CD14-positive monocyte (primary cell): ENCODE data around the gene SYTL2. TPM values are rescaled to one million over a fixed set of nuclear protein-coding genes. Genes with fewer than 3 reads are reported as not detected.

Experiments
- DNase-seq, 3 donors: peaks; one replicate each; pipeline ENCODE4 v3.0.0-alpha.2; 2011 to 2022
- H2AFZ ChIP-seq: 2 replicates; pipeline ENCODE4 v1.6.0; 2012; ENCODE audit warnings: mild to moderate bottlenecking, low read depth, low read length, inconsistent platforms; ENCODE audit not compliant: insufficient read depth, poor library complexity, severe bottlenecking
- H3K27ac ChIP-seq, 2 donors: 1 replicate in 1 of 2; 2 replicates in 1 of 2; pipeline ENCODE4 v1.5.1; 2012 to 2013; ENCODE audit warnings: low read length in 2 of 2, control low read depth in 1 of 2, inconsistent platforms in 1 of 2, low read depth in 1 of 2, mild to moderate bottlenecking in 1 of 2
- H3K27me3 ChIP-seq, 2 donors: one replicate each; pipeline versions ENCODE4 v1.6.0 to v1.6.1; 2011 to 2013; ENCODE audit warnings: low read length in 2 of 2; ENCODE audit not compliant: control insufficient read depth in 2 of 2, insufficient read depth in 2 of 2
- H3K36me3 ChIP-seq, 2 donors: replicated peaks in 1 of 2; 1 replicate in 1 of 2; 2 replicates in 1 of 2; pipeline versions ENCODE4 v1.5.1 to v1.6.1; 2012 to 2013; ENCODE audit warnings: low read length in 2 of 2, control low read depth in 1 of 2, inconsistent platforms in 1 of 2, mild to moderate bottlenecking in 1 of 2; ENCODE audit not compliant: insufficient read depth in 2 of 2, control insufficient read depth in 1 of 2
- H3K4me1 ChIP-seq, 2 donors: 1 replicate in 1 of 2; 2 replicates in 1 of 2; pipeline versions ENCODE4 v1.5.1 to v1.6.1; 2012 to 2013; ENCODE audit warnings: low read length in 2 of 2, control low read depth in 1 of 2, inconsistent platforms in 1 of 2, mild to moderate bottlenecking in 1 of 2, moderate library complexity in 1 of 2; ENCODE audit not compliant: insufficient read depth in 2 of 2, control insufficient read depth in 1 of 2
- H3K4me2 ChIP-seq: replicated peaks from 2 replicates; pipeline ENCODE3; 2012; ENCODE audit warnings: low read length, moderate library complexity, mild to moderate bottlenecking; ENCODE audit not compliant: poor library complexity, severe bottlenecking; ENCODE audit errors: extremely low read depth
- H3K4me3 ChIP-seq, 3 experiments: fragments of 200-600 bp in 1 of 3; sonication (generic) in 1 of 3; replicated peaks in 1 of 3; 1 replicate in 2 of 3; 2 replicates in 1 of 3; pipeline ENCODE4 v1.5.1; 2011 to 2013; ENCODE audit warnings: low read length in 3 of 3, mild to moderate bottlenecking in 3 of 3, control low read depth in 2 of 3, low read depth in 2 of 3, inconsistent platforms in 1 of 3, moderate library complexity in 1 of 3
- H3K79me2 ChIP-seq: 2 replicates; pipeline ENCODE4 v1.6.0; 2012; ENCODE audit warnings: mild to moderate bottlenecking, control low read depth, inconsistent platforms, low read length, moderate library complexity; ENCODE audit not compliant: insufficient read depth
- H3K9ac ChIP-seq: 2 replicates; pipeline ENCODE4 v1.6.0; 2017; ENCODE audit warnings: low read length, mild to moderate bottlenecking; ENCODE audit not compliant: insufficient read depth, poor library complexity, severe bottlenecking
- H3K9me3 ChIP-seq, 2 donors: replicated peaks in 1 of 2; 1 replicate in 1 of 2; 2 replicates in 1 of 2; pipeline versions ENCODE4 v1.5.1 to v1.6.1; 2012 to 2013; ENCODE audit warnings: low read length in 2 of 2, control low read depth in 1 of 2; ENCODE audit not compliant: control insufficient read depth in 1 of 2, insufficient read depth in 1 of 2
- H4K20me1 ChIP-seq: 2 replicates; pipeline ENCODE4 v1.6.0; 2012; ENCODE audit warnings: mild to moderate bottlenecking, low read length, control low read depth, moderate library complexity; ENCODE audit not compliant: insufficient read depth
- H3K27ac Mint-ChIP-seq, 7 donors: one replicate each; pipeline ENCODE4 v1.8.0; 2020; ENCODE audit warnings: mild to moderate bottlenecking in 7 of 7, mixed read lengths in 7 of 7, moderate library complexity in 6 of 7, inconsistent platforms in 2 of 7
- H3K27me3 Mint-ChIP-seq, 3 donors: one replicate each; pipeline ENCODE4 v1.8.0; 2021 to 2022; ENCODE audit warnings: low read depth in 3 of 3, mild to moderate bottlenecking in 3 of 3, mixed read lengths in 3 of 3, moderate library complexity in 3 of 3, inconsistent platforms in 1 of 3
- H3K36me3 Mint-ChIP-seq, 2 donors: one replicate each; pipeline ENCODE4 v1.8.0; 2020; ENCODE audit warnings: mixed read lengths in 2 of 2, inconsistent platforms in 1 of 2, mild to moderate bottlenecking in 1 of 2
- H3K4me1 Mint-ChIP-seq: one replicate; pipeline ENCODE4 v1.8.0; 2020; ENCODE audit warnings: mild to moderate bottlenecking, mixed read lengths
- H3K4me3 Mint-ChIP-seq, 2 donors: one replicate each; pipeline ENCODE4 v1.8.0; 2020; ENCODE audit warnings: mild to moderate bottlenecking in 2 of 2, mixed read lengths in 2 of 2, moderate library complexity in 1 of 2
- H3K9me3 Mint-ChIP-seq, 7 donors: one replicate each; pipeline ENCODE4 v1.8.0; 2020 to 2022; ENCODE audit warnings: mixed read lengths in 7 of 7, mild to moderate bottlenecking in 6 of 7, moderate library complexity in 6 of 7, inconsistent platforms in 2 of 7
- WGBS: methylation state at CpG from one replicate; pipeline ENCODE4 v1.1.5; 2013; ENCODE audit warnings: missing lambda C conversion rate; ENCODE audit not compliant: insufficient coverage; 5-methylcytosine and 5-hydroxymethylcytosine counted together
- intact Hi-C, 2 donors: fragments of 100-400 bp; cut with micrococcal nuclease; formaldehyde crosslinking; loops; one replicate each; pipeline versions ENCODE4 v1.15.0 to v1.15.1; 2023
- polyA plus RNA-seq, 3 donors: library from polyadenylated mRNA; depleted of rRNA in 1 of 3; unstranded in 2 of 3; stranded (reverse) in 1 of 3; fragments of 300-500 nt in 2 of 3; fragments of >200 nt in 1 of 3; fragmentation: Illumina TruSeq in 2 of 3; gene quantifications; 1 replicate in 2 of 3; 2 replicates in 1 of 3; pipeline ENCODE4 v1.2.3, GENCODE V29; 2012 to 2021
- TF ChIP-seq, protein P1 (sequence below): fragments of 200-600 bp; IDR thresholded peaks from one replicate; pipeline ENCODE4 v1.8.0; 2022; ENCODE audit warnings: antibody characterized with exemption, mild to moderate bottlenecking

Gene SYTL2
- polyA plus RNA-seq, 3 donors, result 0.30 to 0.48 (median 0.34) TPM

- Mint-ChIP-seq H3K9me3 (peaks cover 0 to 8% (median 2%) of the 10 kb centered on the region in 7 donors), H3K27me3 (peaks cover 0 to 2% (median 0%) of the 10 kb centered on the region in 3 donors), H3K4me3 (no peak overlapping the region), H3K27ac (no peak overlapping the region), H3K4me1 (no peaks in the 10 kb centered on the region), H3K36me3 (no peaks in the 10 kb centered on the region)
- Histone ChIP-seq H2AFZ (no peak overlapping the region), H3K4me1 (no peaks in the 10 kb centered on the region), H3K79me2 (no peaks in the 10 kb centered on the region), H3K4me2 (no peak overlapping the region), H3K27me3 (no peaks in the 10 kb centered on the region), H3K27ac (no peak overlapping the region), H3K9ac (no peak overlapping the region), H3K4me3 (no peak overlapping the region), H4K20me1 (no peaks in the 10 kb centered on the region), H3K36me3 (no peaks in the 10 kb centered on the region), H3K9me3 (no peaks in the 10 kb centered on the region)
- DNase-seq, result no peak
- intact Hi-C loops, result no loop called here
- TF ChIP-seq, protein P1, sequence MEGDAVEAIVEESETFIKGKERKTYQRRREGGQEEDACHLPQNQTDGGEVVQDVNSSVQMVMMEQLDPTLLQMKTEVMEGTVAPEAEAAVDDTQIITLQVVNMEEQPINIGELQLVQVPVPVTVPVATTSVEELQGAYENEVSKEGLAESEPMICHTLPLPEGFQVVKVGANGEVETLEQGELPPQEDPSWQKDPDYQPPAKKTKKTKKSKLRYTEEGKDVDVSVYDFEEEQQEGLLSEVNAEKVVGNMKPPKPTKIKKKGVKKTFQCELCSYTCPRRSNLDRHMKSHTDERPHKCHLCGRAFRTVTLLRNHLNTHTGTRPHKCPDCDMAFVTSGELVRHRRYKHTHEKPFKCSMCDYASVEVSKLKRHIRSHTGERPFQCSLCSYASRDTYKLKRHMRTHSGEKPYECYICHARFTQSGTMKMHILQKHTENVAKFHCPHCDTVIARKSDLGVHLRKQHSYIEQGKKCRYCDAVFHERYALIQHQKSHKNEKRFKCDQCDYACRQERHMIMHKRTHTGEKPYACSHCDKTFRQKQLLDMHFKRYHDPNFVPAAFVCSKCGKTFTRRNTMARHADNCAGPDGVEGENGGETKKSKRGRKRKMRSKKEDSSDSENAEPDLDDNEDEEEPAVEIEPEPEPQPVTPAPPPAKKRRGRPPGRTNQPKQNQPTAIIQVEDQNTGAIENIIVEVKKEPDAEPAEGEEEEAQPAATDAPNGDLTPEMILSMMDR, result no peak
These were observed 38.2 kb downstream of the SYTL2 start for GRCh38 chr11:85772695-85773094.

GRCh38 chr11:85771568-85771967 is 39.4 kb downstream of the SYTL2 start:
- Histone ChIP-seq H3K4me2 (no peak overlapping the region), H3K4me3 (no peak overlapping the region), H3K4me1 (no peaks in the 10 kb centered on the region), H3K9ac (no peak overlapping the region), H3K27me3 (no peaks in the 10 kb centered on the region), H3K36me3 (no peaks in the 10 kb centered on the region), H2AFZ (no peak overlapping the region), H4K20me1 (no peaks in the 10 kb centered on the region), H3K9me3 (no peaks in the 10 kb centered on the region), H3K27ac (no peak overlapping the region), H3K79me2 (no peaks in the 10 kb centered on the region)
- H3K36me3 Mint-ChIP-seq, result no peaks in the 10 kb centered on the region
- no peaks in the 10 kb centered on the region for H3K4me1 Mint-ChIP-seq
- H3K27ac Mint-ChIP-seq, result no peak overlapping the region
- intact Hi-C loops, result no loop called here
- no peaks in the 10 kb centered on the region for H3K27me3 Mint-ChIP-seq
- no peak overlapping the region for H3K4me3 Mint-ChIP-seq
- no peak for DNase-seq
- peaks cover 0 to 5% (median 2%) of the 10 kb centered on the region in 7 donors for H3K9me3 Mint-ChIP-seq
- TF ChIP-seq, protein P1, result no peak
- no CpG with 5 or more reads among the region's 3 CpGs for WGBS
